HG03135 (cell line): Measurements from ENCODE around the gene KCTD5.
A peak's percentile ranks its signal among the peaks of the same experiment; 100 is the strongest.
"Not testable (repeated sequence)": the region's sequence is repeated elsewhere in the genome, so short reads cannot be mapped to it uniquely, and the experiment has no call there.

Experiments
- ATAC-seq: cut with Tn5 transposase; IDR thresholded peaks from one replicate; pipeline ENCODE4 v1.9.1; 2021; ENCODE audit warnings: mild to moderate bottlenecking, moderate library complexity; ENCODE audit not compliant: unreplicated experiment

KCTD5 gene

GRCh38 chr16:2671741-2672140 lies 10.6 kb upstream of the KCTD5 start:
- ATAC-seq: no peak

GRCh38 chr16:2673066-2673999 lies 9.0 kb upstream of the KCTD5 start:
- peak; percentile 85 for ATAC-seq

- ATAC-seq: no peak
Observed at GRCh38 chr16:2675021-2675420, 7.3 kb upstream of the KCTD5 start.

- ATAC-seq: no peak
Observed at GRCh38 chr16:2675714-2676113, 6.6 kb upstream of the KCTD5 start.

GRCh38 chr16:2676937-2677336 lies 5.4 kb upstream of the KCTD5 start:
- ATAC-seq: not testable (repeated sequence)

GRCh38 chr16:2678206-2678965 lies 3.9 kb upstream of the KCTD5 start:
- not testable (repeated sequence) for ATAC-seq

GRCh38 chr16:2679902-2680301 lies 2.4 kb upstream of the KCTD5 start:
- not testable (repeated sequence) for ATAC-seq

- ATAC-seq: not testable (repeated sequence)
Observed at GRCh38 chr16:2680360-2680759, 2.0 kb upstream of the KCTD5 start.

- ATAC-seq: not testable (repeated sequence)
Observed at GRCh38 chr16:2683041-2683440, 718 bp downstream of the KCTD5 start.

- peak; percentile 35 for ATAC-seq
Observed at GRCh38 chr16:2686075-2686474, 3.8 kb downstream of the KCTD5 start.

- peak; percentile 44 for ATAC-seq
Observed at GRCh38 chr16:2686912-2687507, 4.7 kb downstream of the KCTD5 start.

GRCh38 chr16:2687531-2688308 lies 5.4 kb downstream of the KCTD5 start:
- ATAC-seq: no peak

GRCh38 chr16:2689422-2689821 lies 7.1 kb downstream of the KCTD5 start:
- ATAC-seq: not testable (repeated sequence)

GRCh38 chr16:2689968-2690801 lies 7.9 kb downstream of the KCTD5 start:
- ATAC-seq: no peak

- ATAC-seq: no peak
Observed at GRCh38 chr16:2690852-2691251, 8.5 kb downstream of the KCTD5 start.

- ATAC-seq: no peak
Observed at GRCh38 chr16:2691491-2692248, 9.3 kb downstream of the KCTD5 start.

GRCh38 chr16:2692251-2692947 lies 10.1 kb downstream of the KCTD5 start:
- ATAC-seq: no peak

- ATAC-seq: no peak
Observed at GRCh38 chr16:2692948-2693651, 10.8 kb downstream of the KCTD5 start.
